Esophagus (tissue), 2 donors: ENCODE data around the gene FRMD1. TPM values are rescaled to one million over a fixed set of nuclear protein-coding genes. Genes with fewer than 3 reads are reported as not detected.

Experiments
- H3K27ac ChIP-seq, 2 donors: one replicate each; pipeline ENCODE4 v1.5.1; 2013; ENCODE audit warnings: low read depth in 2 of 2, mild to moderate bottlenecking in 2 of 2, inconsistent platforms in 1 of 2, low read length in 1 of 2, moderate library complexity in 1 of 2
- H3K27me3 ChIP-seq, 2 donors: one replicate each; pipeline ENCODE4 v1.6.1; 2013; ENCODE audit warnings: low read length in 2 of 2, control low read depth in 1 of 2, mild to moderate bottlenecking in 1 of 2; ENCODE audit not compliant: insufficient read depth in 2 of 2, control insufficient read depth in 1 of 2
- H3K36me3 ChIP-seq, 2 donors: one replicate each; pipeline ENCODE4 v1.6.1; 2013; ENCODE audit warnings: low read length in 1 of 2; ENCODE audit not compliant: control insufficient read depth in 2 of 2, insufficient read depth in 2 of 2
- H3K4me1 ChIP-seq, 2 donors: one replicate each; pipeline ENCODE4 v1.6.1; 2013; ENCODE audit warnings: low read length in 1 of 2; ENCODE audit not compliant: control insufficient read depth in 2 of 2, insufficient read depth in 2 of 2
- H3K4me3 ChIP-seq, 2 donors: one replicate each; pipeline ENCODE4 v1.5.1; 2013; ENCODE audit warnings: low read length in 2 of 2, mild to moderate bottlenecking in 2 of 2, low read depth in 1 of 2, moderate library complexity in 1 of 2
- H3K9me3 ChIP-seq, 2 donors: one replicate each; pipeline ENCODE4 v1.6.1; 2013; ENCODE audit warnings: mild to moderate bottlenecking in 2 of 2, low read depth in 1 of 2, low read length in 1 of 2, moderate library complexity in 1 of 2; ENCODE audit not compliant: control insufficient read depth in 2 of 2, insufficient read depth in 1 of 2
- WGBS, 2 donors: extraction: QIAGEN DNeasy Blood & Tissue Kit; methylation state at CpG; one replicate each; pipeline ENCODE4 v1.1.7; 2013; 5-methylcytosine and 5-hydroxymethylcytosine counted together
- polyA plus RNA-seq, 2 donors: library from polyadenylated mRNA; stranded (reverse); fragments of 200-250 nt; gene quantifications; one replicate each; pipeline ENCODE4 v1.2.3, GENCODE V29; 2013
- donor health status: healthy with polysubstance abuse.
- donor health status: Bipolar disorder and iron deficiency.

Gene FRMD1
- polyA plus RNA-seq, 2 donors, result 0.02 TPM

- 90 to 91% methylated on average over 13 of the region's 13 CpGs for WGBS, 2 donors
- H3K4me3 ChIP-seq, result no peak overlapping the region
- H3K4me1 ChIP-seq, result peaks cover 0 to 4% of the 10 kb centered on the region in 2 donors
- H3K36me3 ChIP-seq, result no peaks in the 10 kb centered on the region
- no peak overlapping the region for H3K27ac ChIP-seq
- H3K9me3 ChIP-seq, result peaks cover 0 to 9% of the 10 kb centered on the region in 2 donors
- no peaks in the 10 kb centered on the region for H3K27me3 ChIP-seq
Measured at GRCh38 chr6:168038576-168039140, 40.4 kb downstream of the FRMD1 start.

GRCh38 chr6:168037856-168038255 lies 41.2 kb downstream of the FRMD1 start:
- Histone ChIP-seq H3K36me3 (no peaks in the 10 kb centered on the region), H3K4me3 (no peak overlapping the region), H3K9me3 (peaks cover 0 to 9% of the 10 kb centered on the region in 2 donors), H3K4me1 (peaks cover 0 to 4% of the 10 kb centered on the region in 2 donors), H3K27ac (no peak overlapping the region), H3K27me3 (no peaks in the 10 kb centered on the region)
- 59 to 62% methylated on average over 5 of the region's 5 CpGs for WGBS, 2 donors

DNA sequence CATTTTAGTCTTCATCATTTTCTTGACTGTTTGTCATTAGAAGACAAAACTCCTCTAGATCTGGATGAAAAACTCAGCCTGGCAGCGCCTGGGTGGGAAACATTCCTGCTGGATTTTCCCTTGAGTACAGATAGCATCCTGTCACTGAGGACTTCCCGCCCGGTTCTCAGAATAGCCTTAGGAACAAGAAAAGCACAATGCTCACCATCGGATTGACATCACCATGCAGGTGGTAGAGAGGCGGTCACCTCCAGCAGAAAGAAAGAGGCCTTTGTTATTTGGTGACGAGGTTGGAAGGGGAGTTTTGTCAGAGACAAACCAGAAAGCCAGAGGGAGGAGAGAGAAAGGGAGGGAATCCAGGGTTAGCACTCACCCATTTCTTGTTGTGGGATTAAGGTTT lies 41.8 kb downstream of the FRMD1 start:
- WGBS, 2 donors, result 54 to 66% methylated on average over 6 of the region's 6 CpGs
- no peaks in the 10 kb centered on the region for H3K36me3 ChIP-seq
- no peak overlapping the region for H3K27ac ChIP-seq
- H3K4me1 ChIP-seq, result peaks cover 0 to 4% of the 10 kb centered on the region in 2 donors
- H3K4me3 ChIP-seq, result no peak overlapping the region
- H3K9me3 ChIP-seq, result peaks cover 0 to 9% of the 10 kb centered on the region in 2 donors
- no peaks in the 10 kb centered on the region for H3K27me3 ChIP-seq

DNA sequence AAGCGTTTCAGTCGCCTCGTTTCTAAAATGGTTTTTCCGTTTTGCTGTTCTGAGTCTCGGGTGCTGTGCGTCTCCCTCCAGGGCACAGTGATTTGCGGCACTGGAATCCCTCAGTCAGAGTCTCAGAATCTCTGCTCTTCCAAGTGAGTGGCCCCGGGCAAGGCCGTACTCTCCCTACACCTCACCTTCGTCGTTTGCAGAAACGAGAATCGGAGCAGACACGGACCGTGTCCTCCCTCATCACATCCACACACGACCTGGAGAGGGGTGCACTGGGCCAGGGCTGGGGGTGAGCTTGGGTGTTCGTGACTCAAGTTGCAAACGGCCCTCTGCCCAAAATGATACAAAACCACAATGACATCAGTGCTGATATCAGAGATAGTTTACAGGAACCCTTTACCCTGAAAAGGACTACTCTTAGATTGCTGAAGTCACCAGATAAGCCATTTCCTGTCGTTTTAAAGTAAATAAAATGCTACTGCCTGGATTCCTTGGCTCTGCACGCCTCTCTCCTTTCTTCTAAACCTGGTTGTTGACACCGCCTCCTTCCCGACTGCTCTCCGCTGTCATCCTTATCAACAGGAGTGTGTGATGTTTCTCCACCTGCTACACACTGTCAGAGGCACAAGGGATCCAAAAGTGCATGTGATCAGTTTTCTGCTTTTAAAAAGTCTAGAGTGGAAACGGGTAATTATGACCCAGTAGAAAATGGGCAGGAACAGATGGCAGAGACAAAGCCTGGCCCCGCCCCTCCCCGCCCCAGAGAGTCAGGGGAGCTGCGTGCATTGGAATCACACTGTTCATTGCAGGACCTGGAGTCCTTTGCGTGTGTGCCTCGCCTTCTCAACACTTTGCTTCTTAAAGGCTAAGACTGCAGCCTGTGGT lies 43.1 kb downstream of the FRMD1 start:
- H3K27me3 ChIP-seq, result no peaks in the 10 kb centered on the region
- WGBS, 2 donors, result 23 to 38% methylated on average over 29 of the region's 29 CpGs
- peak overlapping the region; percentile 9 to 77 for H3K27ac ChIP-seq
- H3K4me1 ChIP-seq, result peaks cover 0 to 4% of the 10 kb centered on the region in 2 donors
- peaks cover 0 to 7% of the 10 kb centered on the region in 2 donors for H3K9me3 ChIP-seq
- H3K4me3 ChIP-seq, result peak overlapping the region; percentile 15 to 35
- no peaks in the 10 kb centered on the region for H3K36me3 ChIP-seq

DNA sequence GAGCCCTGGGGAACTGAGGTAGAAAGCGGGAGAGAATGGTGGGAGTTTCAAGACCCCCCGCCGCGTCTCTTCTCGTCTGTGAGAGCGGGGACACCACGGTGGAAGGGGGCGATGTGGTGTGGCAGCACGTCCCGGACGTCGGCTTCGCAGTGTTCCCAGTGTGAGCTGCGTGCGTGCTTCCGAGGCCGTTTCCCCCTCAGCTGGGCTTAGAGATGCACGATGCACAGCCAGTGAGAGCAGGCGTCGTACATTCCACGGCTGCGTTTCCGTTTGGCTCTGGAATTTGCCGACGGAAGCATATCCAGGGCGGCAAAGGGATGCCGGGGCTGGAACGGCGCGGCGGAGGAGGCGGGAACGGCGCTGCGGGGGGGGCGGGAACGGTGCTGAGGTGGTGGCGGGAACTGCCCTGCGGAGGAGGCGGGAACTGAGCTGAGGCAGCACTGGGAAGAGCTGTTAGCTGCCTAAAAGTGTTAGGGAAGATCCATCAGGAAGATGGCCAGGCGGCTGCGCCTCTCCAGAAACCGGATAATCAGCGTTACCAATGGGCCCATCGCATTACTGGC lies 43.8 kb downstream of the FRMD1 start:
- Histone ChIP-seq H3K27ac (peak overlapping the region; percentile 9 to 77), H3K36me3 (no peaks in the 10 kb centered on the region), H3K4me1 (peaks cover 0 to 4% of the 10 kb centered on the region in 2 donors), H3K9me3 (peaks cover 0 to 5% of the 10 kb centered on the region in 2 donors), H3K4me3 (peak overlapping the region; percentile 15 to 35), H3K27me3 (no peaks in the 10 kb centered on the region)
- 15 to 35% methylated on average over 42 to 45 of the region's 45 CpGs for WGBS, 2 donors

- WGBS, 2 donors, result 84 to 91% methylated on average over 18 of the region's 18 CpGs
- H3K27ac ChIP-seq, result peak overlapping the region in 1 of 2 donors; percentile 9
- no peaks in the 10 kb centered on the region for H3K36me3 ChIP-seq
- peaks cover 0 to 4% of the 10 kb centered on the region in 2 donors for H3K4me1 ChIP-seq
- H3K27me3 ChIP-seq, result no peaks in the 10 kb centered on the region
- H3K4me3 ChIP-seq, result no peak overlapping the region
- H3K9me3 ChIP-seq, result peaks cover 0 to 2% of the 10 kb centered on the region in 2 donors
Measured at GRCh38 chr6:168034537-168034936, 44.5 kb downstream of the FRMD1 start.

DNA sequence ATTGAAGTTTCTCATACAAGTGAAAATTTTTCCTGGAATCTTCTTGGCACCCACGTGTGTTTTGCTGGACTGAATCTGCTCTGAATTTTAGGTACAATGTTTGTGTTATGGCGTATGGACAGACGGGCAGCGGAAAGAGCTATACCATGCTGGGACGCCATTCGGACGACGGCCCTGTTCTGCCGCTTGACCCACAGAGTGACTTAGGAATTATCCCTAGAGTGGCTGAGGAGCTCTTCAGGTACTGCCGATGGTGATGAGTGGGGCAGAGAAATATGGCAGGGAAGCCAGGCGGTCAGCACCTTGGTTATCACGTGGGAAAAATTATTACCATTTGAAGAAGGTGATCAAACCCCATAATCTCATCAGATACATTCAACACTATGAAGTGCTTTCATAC lies 45.2 kb downstream of the FRMD1 start:
- peaks cover 0 to 7% of the 10 kb centered on the region in 2 donors for H3K4me1 ChIP-seq
- no peaks in the 10 kb centered on the region for H3K36me3 ChIP-seq
- 89 to 93% methylated on average over 12 of the region's 12 CpGs for WGBS, 2 donors
- no peaks in the 10 kb centered on the region for H3K27me3 ChIP-seq
- H3K4me3 ChIP-seq, result no peak overlapping the region
- no peak overlapping the region for H3K27ac ChIP-seq
- no peaks in the 10 kb centered on the region for H3K9me3 ChIP-seq

DNA sequence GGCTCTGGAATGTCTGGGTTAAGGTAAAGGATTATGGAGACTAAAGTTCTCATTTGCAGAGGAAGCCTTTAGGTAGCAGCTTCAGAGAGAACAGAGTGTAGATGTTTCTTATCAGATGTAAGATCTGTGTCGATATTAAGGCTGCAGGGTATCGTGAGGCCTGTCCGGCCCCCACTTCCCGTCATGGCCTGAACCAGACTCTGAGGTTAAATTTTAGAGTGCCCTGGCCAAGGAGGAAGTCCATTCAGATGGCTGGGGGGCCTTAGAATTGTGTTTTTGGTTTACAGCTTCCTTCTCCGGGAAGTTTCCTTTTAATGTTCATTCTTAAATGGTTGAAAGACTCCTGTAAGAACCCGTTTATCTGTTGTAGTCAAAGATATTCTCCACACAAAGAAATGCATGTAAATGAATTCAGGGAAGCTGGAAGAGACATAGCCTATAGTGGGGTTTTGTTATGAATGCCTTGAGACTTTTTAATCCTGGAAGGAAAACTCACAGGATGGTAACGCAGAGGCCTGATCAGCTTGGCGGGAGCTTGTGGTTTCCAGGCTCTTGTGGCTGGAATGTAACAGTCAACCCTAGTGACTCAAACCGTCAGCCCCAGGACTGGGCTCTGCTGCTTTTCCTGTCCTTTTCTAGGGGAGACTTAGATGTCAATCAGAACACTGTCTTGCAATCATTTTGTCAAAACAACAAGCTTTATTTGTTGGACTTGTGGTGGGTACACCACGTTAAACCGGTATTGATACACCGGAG lies 46.8 kb downstream of the FRMD1 start:
- Histone ChIP-seq H3K36me3 (no peaks in the 10 kb centered on the region), H3K4me3 (no peak overlapping the region), H3K27ac (no peak overlapping the region), H3K27me3 (no peaks in the 10 kb centered on the region), H3K9me3 (no peaks in the 10 kb centered on the region), H3K4me1 (peaks cover 0 to 3% of the 10 kb centered on the region in 2 donors)
- whole genome bisulfite sequencing, 2 donors, result 56 to 62% methylated on average over 12 of the region's 12 CpGs

- H3K4me1 ChIP-seq, result peaks cover 0 to 3% of the 10 kb centered on the region in 2 donors
- no peaks in the 10 kb centered on the region for H3K27me3 ChIP-seq
- 76 to 84% methylated on average over 14 of the region's 14 CpGs for WGBS, 2 donors
Measured at GRCh38 chr6:168031411-168031971, 47.5 kb downstream of the FRMD1 start.

More at GRCh38 chr6:168031411-168031971, 47.5 kb downstream of the FRMD1 start:
- no peaks in the 10 kb centered on the region for H3K36me3 ChIP-seq
- no peaks in the 10 kb centered on the region for H3K9me3 ChIP-seq
- H3K4me3 ChIP-seq, result no peak overlapping the region
- H3K27ac ChIP-seq, result no peak overlapping the region
